CD4-positive, alpha-beta T cell treated with Interferon alpha-2 for 1 hour (primary cell): Measurements from ENCODE around the gene SMARCAL1.

Source experiments
- DNase-seq, 2 donors: peaks; one replicate each; pipeline ENCODE4 v3.0.0-alpha.2; 2020 to 2022

SMARCAL1 gene

DNA sequence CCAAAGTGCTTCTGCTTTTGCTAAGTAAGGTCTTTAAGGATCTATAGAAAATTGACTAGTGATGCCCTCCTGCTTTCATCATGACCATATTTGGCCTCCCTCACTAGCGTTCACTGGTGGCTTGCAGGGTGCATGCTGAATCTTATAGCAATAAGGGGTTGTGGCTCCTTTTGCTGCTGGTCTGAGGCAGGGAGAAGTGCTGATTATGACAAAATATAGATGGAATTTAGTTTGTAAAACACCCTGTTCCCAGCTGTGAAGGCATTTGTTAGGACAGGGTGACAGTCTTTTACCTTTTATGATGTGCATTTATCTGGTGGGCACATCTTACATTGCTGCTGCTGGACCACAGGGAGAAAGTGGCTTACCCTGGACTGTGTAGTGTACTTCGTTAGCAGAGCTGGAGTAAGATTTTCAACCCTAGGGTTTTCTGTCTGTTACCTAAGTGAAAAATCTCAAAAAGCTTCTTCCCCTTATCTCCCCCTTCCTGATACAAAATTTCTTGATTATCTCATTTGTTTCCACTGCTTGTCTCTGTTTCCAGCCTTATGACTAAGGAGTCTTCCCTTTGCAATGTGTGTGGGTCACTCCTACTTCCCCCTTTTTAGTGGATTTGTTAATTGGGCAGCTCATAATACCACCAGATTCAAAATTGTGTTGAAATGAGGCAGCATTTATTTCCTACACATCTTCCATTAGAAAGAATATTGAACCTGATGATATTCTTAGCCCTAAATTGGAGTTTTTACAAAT, 65.2 kb downstream of the SMARCAL1 start:
- DNase-seq = no peak

GRCh38 chr2:216478151-216478550, 65.9 kb downstream of the SMARCAL1 start:
- DNase-seq = no peak

- no peak for DNase-seq
These were observed 66.5 kb downstream of the SMARCAL1 start for GRCh38 chr2:216478791-216479190.

- DNase-seq = no peak
These were observed 67.9 kb downstream of the SMARCAL1 start for GRCh38 chr2:216480221-216480620.

GRCh38 chr2:216482640-216483039, 70.4 kb downstream of the SMARCAL1 start:
- DNase-seq = no peak

GRCh38 chr2:216485237-216485636, 73.0 kb downstream of the SMARCAL1 start:
- no peak for DNase-seq

DNA sequence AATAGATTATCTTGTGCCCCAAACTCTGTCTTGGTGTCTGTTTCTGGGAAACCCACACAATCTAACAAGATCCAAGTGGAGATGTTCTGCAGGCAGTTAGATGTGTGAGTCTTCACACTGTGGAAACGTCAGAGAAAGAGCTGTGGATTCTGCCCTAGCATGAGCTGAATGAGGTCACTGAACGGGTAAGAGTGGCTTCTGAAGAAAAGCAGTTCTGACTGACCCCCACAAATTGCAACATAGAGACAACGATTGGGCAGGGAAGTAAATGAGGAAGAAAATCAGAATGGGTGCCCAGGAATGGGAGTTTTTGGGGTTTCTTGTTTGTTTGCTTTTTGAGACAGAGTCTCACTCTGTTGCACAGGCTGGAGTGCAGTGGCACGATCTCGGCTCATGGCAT, 73.5 kb downstream of the SMARCAL1 start:
- peak in 1 of 2 donors; percentile 34 for DNase-seq

DNA sequence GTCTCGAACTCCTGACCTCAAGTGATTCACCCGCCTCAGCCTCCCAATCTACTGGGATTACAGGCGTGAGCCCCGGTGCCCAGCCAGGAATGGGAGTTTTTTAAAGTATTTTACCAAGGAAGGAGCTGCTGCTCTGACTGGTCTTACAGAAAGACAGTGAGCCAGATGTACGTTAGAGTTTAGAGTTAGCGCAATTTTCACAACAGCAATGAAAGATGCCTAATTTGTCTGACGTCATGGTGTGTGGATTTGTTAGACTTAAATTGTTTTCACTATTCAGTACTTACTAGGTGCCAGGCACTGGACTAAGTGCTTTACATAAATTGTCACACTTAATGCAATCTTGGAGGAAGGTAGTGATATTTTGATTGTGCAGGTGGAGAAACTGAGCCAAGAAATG, 74.0 kb downstream of the SMARCAL1 start:
- DNase-seq = no peak

GRCh38 chr2:216486708-216487107, 74.4 kb downstream of the SMARCAL1 start:
- no peak for DNase-seq

GRCh38 chr2:216490061-216490460, 77.8 kb downstream of the SMARCAL1 start:
- no peak for DNase-seq

DNA sequence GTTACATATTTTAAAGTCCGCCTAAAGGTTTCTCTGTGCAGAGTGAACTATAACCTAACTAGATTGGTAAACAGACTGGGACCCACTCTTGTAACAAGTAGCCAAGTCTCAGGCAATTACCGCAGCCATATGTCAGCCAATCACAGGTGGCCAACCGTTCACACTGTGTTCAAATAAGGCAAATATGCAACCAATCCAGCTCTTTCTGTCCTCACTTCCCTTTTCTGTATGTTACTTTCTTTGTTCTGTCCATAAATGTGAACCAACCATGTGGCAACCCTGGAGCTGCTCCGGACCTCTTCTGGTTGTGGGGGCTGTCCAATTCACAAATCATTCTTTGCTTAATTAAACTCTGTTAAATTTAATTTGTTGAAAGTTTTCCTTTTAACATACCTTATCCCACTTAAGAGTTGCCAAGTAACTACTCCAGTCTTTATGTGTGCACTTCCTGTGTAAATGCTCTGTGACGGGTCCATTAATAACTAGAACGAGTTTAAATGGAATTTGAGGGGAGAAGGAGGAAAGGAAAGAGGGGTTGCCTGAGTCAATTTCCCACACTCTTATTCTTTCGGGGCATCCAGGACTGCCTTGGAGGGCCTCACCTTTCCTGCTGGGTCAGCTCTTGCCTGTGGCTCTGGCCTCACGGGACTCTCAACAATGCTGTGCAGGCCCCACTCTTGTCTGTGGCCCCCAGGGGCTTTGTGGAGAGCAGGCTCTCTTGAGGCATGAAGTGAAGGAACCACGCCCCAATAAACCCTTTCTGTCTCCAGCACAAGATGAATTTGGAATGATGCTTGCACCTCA, 79.7 kb downstream of the SMARCAL1 start:
- no peak for DNase-seq

GRCh38 chr2:216492597-216493333, 80.5 kb downstream of the SMARCAL1 start:
- no peak for DNase-seq

- no peak for DNase-seq
These were observed 81.0 kb downstream of the SMARCAL1 start for GRCh38 chr2:216493334-216493685.

DNA sequence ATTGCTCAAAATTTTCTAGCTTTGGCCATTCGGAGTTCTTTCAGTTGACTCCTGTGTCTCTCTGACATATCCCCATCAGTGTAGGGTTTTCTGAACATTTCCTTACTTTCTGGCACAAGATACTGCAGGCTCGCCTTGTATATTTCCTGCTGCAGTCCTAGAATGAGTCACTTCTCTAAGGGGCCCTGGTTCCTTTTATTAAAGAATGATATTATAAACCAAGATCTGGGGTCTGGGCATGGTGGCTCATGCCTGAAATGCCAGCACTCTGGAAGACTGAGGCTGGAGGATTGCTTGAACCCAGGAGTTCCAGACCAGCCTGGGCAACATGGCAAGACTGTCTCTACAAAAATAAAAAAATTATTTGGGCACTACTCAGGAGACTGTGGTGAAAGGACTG, 83.4 kb downstream of the SMARCAL1 start:
- DNase-seq = no peak

GRCh38 chr2:216497382-216498069, 85.2 kb downstream of the SMARCAL1 start:
- DNase-seq = no peak

GRCh38 chr2:216498070-216498378, 85.7 kb downstream of the SMARCAL1 start:
- no peak for DNase-seq

DNA sequence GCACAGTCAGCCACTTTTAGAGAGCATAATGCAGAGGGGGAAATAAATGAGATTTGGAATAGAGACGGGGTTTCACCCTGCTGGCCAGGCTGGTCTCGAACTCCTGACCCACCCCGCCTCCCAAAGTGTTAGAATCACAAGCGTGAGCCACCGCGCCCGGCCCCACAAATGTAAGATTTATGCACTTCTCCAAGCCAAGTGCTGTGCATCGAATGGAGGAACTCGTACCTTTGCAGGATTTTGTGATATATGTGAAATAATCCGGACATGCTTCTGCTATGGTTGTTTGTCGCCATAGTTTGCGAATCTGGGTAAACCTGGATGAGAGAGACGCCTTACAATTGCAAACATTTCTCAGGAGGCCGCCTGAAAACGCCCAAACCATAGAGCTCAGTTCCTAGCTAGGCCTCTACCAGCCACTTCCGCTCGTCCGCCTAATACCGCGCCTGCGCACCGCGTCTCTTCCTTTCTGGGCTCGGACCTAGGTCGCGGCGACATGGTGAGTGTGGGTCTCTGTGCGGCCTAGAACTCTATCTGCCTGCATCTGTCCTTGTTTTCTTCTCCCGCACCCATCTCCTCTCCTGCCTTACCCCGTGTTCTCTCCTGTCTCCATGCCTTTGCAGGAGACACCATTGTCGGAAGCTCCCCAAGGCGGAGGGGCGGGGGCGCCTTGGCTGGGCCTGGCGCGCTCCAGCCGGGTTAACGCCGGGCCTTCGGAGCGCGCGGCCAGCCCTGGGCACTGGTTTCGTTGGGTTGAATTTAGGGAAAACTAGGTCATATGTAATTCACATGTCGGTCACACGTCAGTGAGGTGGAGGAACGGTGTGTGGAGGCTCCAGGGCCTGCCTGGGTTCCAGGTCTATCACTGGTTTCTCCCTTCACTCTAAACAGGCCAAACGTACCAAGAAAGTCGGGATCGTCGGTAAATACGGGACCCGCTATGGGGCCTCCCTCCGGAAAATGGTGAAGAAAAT, 86.4 kb downstream of the SMARCAL1 start, which contains the start of gene RPL37A:
Gene RPL37A, plus strand, starts transcription at position 466 of the 974 bp plus-strand sequence. Its CDS starts 31 bp downstream, at position 497.
- DNase-seq = peak; percentile 91 to 92

- DNase-seq = no peak
These were observed 87.4 kb downstream of the SMARCAL1 start for GRCh38 chr2:216499641-216500218.

DNA sequence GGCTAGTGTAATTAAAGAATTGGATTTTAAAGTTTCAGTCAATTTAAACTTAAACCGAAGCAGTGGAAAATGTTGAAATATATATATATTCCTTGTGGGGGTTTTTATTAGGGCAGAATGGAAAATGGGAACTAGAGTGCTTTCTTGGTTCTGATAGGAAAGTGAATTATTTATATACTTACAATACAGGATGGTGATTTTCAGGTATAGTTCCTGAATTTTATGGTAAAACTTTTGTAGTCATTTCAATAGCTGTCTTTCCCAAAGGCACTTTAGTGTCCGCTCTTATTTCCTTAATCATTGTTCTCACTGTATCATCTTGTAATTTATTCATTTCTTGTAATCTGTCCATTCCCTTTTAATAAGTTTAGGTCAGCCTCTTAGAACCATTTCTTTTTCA, 88.3 kb downstream of the SMARCAL1 start:
- no peak for DNase-seq

DNA sequence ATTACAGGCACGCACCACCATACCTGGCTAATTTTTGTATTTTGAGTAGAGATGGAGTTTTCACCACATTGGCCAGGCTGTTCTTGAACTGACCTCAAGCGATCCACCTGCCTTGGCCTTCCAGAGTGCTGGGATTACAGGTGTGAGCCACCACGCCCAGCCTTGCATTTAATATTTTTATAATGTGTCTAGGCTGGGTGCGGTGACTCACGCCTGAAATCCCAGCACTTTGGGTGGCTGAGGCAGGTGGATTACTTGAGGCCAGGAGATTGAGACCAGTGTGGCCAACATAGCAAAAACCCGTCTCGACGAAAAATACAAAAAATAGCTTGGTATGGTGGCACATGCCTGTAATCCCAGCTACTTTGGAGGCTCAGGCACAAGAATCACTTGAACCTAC, 89.6 kb downstream of the SMARCAL1 start:
- no peak for DNase-seq

DNA sequence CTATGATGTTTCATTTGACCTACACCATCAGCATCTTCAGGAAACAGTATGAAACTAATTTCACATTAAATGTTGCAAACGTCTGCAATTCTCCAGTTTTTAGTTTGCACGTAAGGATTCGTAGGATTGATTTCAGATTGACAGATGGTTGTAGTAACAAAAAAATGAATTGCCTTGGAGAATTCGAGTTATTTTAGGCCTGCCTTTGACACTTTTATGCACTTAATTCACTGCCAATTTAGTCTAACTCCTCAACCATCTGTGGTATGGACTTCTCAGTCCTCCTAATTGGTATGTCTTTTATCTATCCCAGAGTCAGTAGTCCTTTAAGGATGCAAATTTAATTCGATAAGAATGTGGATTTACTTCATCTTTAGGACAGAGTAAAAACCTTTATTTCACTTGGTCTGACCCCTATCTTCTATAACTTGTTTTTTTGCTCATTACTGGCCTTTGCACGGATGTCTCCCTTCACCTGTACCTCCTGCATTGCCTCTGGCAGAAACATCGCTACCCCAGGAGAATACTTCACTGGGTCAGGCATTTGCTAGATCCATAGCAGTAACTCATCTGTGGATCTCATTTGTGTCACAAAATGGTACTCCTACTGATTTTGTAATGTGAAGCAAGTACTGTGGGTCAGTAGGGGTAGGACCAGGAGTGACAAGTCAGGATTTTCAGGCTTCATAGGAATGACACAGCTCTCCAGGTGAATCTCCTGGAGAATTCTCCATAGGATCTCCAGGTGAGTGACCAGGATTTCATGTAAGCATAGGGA, 90.3 kb downstream of the SMARCAL1 start:
- DNase-seq = no peak
